A549 (cell line): ENCODE data around the gene KIAA0753. TPM values are rescaled to one million over a fixed set of nuclear protein-coding genes. Genes with fewer than 3 reads are reported as not detected.

Experiments
- ATAC-seq, 2 experiments: fragments of 200-7000 bp in 1 of 2; fragments of >200 bp in 1 of 2; cut with Nextera tagmentation in 1 of 2; cut with Tn5 transposase in 1 of 2; 3 replicates each; pipeline versions ENCODE4 v1.8.0 to v1.9.1; 2018 to 2020; ENCODE audit warnings: mild to moderate bottlenecking in 1 of 2, moderate library complexity in 1 of 2
- CTCF ChIA-PET: fragments of 300-600 bp; sonication (Branson Sonifier 250); formaldehyde crosslinking; extraction: SDS; loops from one replicate; lab custom pipeline; 2021; ENCODE audit warnings: antibody characterized with exemption, inconsistent platforms; lab: Yijun Ruan, JAX
- POLR2A ChIA-PET: fragments of 350-600 bp; formaldehyde crosslinking; extraction: SDS; loops from one replicate; lab custom pipeline; 2021; ENCODE audit warnings: antibody characterized with exemption, inconsistent platforms; lab: Yijun Ruan, JAX
- DNase-seq, 2 experiments: peaks; one replicate each; pipeline versions ENCODE4 v3.0.0 to v3.0.0-alpha.2; 2011 to 2016; ENCODE audit warnings: low read depth in 1 of 2, low spot score in 1 of 2
- FAIRE-seq: peaks from 2 replicates; lab custom pipeline; 2011; peaks lifted over from hg19 to GRCh38; lab: Jason Lieb, UNC
- H3K27ac ChIP-seq, 2 experiments: fragments of >200 bp; sonication (Bioruptor Twin); formaldehyde crosslinking; 3 replicates each; pipeline ENCODE4 v1.5.1; 2016 to 2017
- H3K4me1 ChIP-seq: fragments of >200 bp; sonication (Bioruptor Twin); formaldehyde crosslinking; 3 replicates; pipeline ENCODE4 v1.6.1; 2016
- H3K4me2 ChIP-seq: fragments of >200 bp; sonication (Bioruptor Twin); formaldehyde crosslinking; 3 replicates; pipeline ENCODE4 v1.6.1; 2016
- H3K4me3 ChIP-seq: fragments of >200 bp; sonication (Bioruptor Twin); formaldehyde crosslinking; 3 replicates; pipeline ENCODE4 v1.5.1; 2016
- H3K9me3 ChIP-seq: fragments of >200 bp; sonication (Bioruptor Twin); formaldehyde crosslinking; 3 replicates; pipeline ENCODE4 v1.6.1; 2016
- CTCF ChIP-seq: fragments of >200 bp; sonication (Bioruptor Twin); formaldehyde crosslinking; IDR thresholded peaks from 3 replicates; pipeline ENCODE4 v1.5.1; 2016
- FOSL2 ChIP-seq, 2 experiments: fragments of 450-650 bp in 1 of 2; fragments of >200 bp in 1 of 2; sonication (Bioruptor Twin) in 1 of 2; formaldehyde crosslinking; IDR thresholded peaks; 2 replicates each; pipeline versions ENCODE4 v1.5.0 to v1.6.1; 2016 to 2020; ENCODE audit warnings: mild to moderate bottlenecking in 1 of 2, moderate library complexity in 1 of 2
- HES2 ChIP-seq: fragments of >200 bp; sonication (Bioruptor Twin); formaldehyde crosslinking; IDR thresholded peaks from 2 replicates; pipeline ENCODE4 v1.6.1; 2016
- HOXB13 ChIP-seq: fragments of 250-450 bp; sonication (Bioruptor Pico); IDR thresholded peaks from 2 replicates; pipeline ENCODE4 v1.5.0; 2020; ENCODE audit warnings: low read depth, mild to moderate bottlenecking, moderate library complexity
- JUNB ChIP-seq: fragments of >200 bp; sonication (Bioruptor Twin); formaldehyde crosslinking; IDR thresholded peaks from 2 replicates; pipeline ENCODE4 v1.6.1; 2016
- POLR2A ChIP-seq: IDR thresholded peaks from 2 replicates; pipeline ENCODE4 v1.6.1; 2012; ENCODE audit warnings: mild to moderate bottlenecking, low read length
- POLR2AphosphoS2 ChIP-seq: conservative IDR thresholded peaks from 2 replicates; pipeline ENCODE4 v1.6.1; 2012; ENCODE audit warnings: low read length, improper control_type of control experiment, inconsistent platforms
- RAD21 ChIP-seq, 2 experiments: fragments of >200 bp in 1 of 2; sonication (Bioruptor Twin) in 1 of 2; formaldehyde crosslinking in 1 of 2; IDR thresholded peaks in 1 of 2; conservative IDR thresholded peaks in 1 of 2; 2 replicates in 1 of 2; 3 replicates in 1 of 2; pipeline ENCODE4 v1.6.1; 2012 to 2018; ENCODE audit warnings: inconsistent platforms in 1 of 2
- RARB ChIP-seq: fragments of 250-450 bp; sonication (Bioruptor Pico); IDR thresholded peaks from 2 replicates; pipeline ENCODE4 v1.8.0; 2021; ENCODE audit warnings: mild to moderate bottlenecking, moderate library complexity
- REST ChIP-seq: fragments of 200-600 bp; sonication (generic); IDR thresholded peaks from 2 replicates; pipeline ENCODE4 v1.6.1; 2016; ENCODE audit warnings: antibody characterized with exemption, mild to moderate bottlenecking, moderate library complexity
- WGBS: methylation state at CpG from one replicate; pipeline ENCODE4 v1.1.6; 2017; ENCODE audit errors: missing lambda C conversion rate; 5-methylcytosine and 5-hydroxymethylcytosine counted together
- polyA plus RNA-seq, 4 experiments: library from polyadenylated mRNA; depleted of rRNA in 3 of 4; stranded (reverse); fragments of >200 nt; fragmentation: RNase III in 1 of 4; extraction: RNeasy Plus Mini Kit Qiagen cat#74134 plus additional on column Dnase treatment in 1 of 4; gene quantifications; 2 replicates in 3 of 4; 3 replicates in 1 of 4; pipeline ENCODE4 v1.2.3, GENCODE V29; 2011 to 2017

Gene KIAA0753
- polyA plus RNA-seq, 2 of the 4 experiments (the other 2 are of a cell fraction) = 13.6 to 15.2 TPM

- H3K4me2 ChIP-seq = no peak overlapping the region
- H3K4me3 ChIP-seq = no peak overlapping the region
- TF ChIP-seq CTCF = no peak
- TF ChIP-seq JUNB = no peak
- no peak for TF ChIP-seq HOXB13
- no peak for TF ChIP-seq HES2
- no peak for TF ChIP-seq RARB (CRISPR knock-in tag)
- no peak overlapping the region for H3K27ac ChIP-seq
- peaks cover 12% of the 10 kb centered on the region for H3K4me1 ChIP-seq
- ChIA-PET CTCF (interaction anchor here (0.9 to 6.1 kb wide), 5 partner anchors 10 to 137 kb away, joined by 3 to 40 read pairs (median 3); partner anchors contain the start of genes KIAA0753 and TXNDC17), POLR2A (no interaction called here)
- DNase-seq (no peak), FAIRE-seq (no peak), ATAC-seq (no peak)
- 88% methylated on average over 5 of the region's 5 CpGs for WGBS
- H3K9me3 ChIP-seq = no peaks in the 10 kb centered on the region
Observed at GRCh38 chr17:6610011-6610410, 30.5 kb downstream of the KIAA0753 start.

- Histone ChIP-seq H3K4me3 (no peak overlapping the region), H3K27ac (no peak overlapping the region), H3K9me3 (no peaks in the 10 kb centered on the region), H3K4me2 (0 out of 3 replicates have a peak overlapping the region, but pooled peaks have one; percentile 9), H3K4me1 (peaks cover 19% of the 10 kb centered on the region)
- ATAC-seq = peak; percentile 43 to 56; a peak in 3 of 6 replicates
- 29% methylated on average over 3 of the region's 3 CpGs for WGBS
- CTCF ChIA-PET = interaction anchor here (1.0 to 6.1 kb wide), 4 partner anchors 10 to 136 kb away, joined by 3 to 40 read pairs (median 4); no protein-coding TSS in a partner anchor
- POLR2A ChIA-PET = interaction anchor here (0.7 kb wide), 1 partner anchor 137 kb away, joined by 3 read pairs; no protein-coding TSS in a partner anchor
- TF ChIP-seq FOSL2 (IDR thresholded peaks at IDR 0.05) = no peak
- TF ChIP-seq FOSL2 (CRISPR knock-in tag; IDR thresholded peaks at IDR 0.05) = peak; percentile 73
- no peak for TF ChIP-seq POLR2A
- TF ChIP-seq JUNB = peak; percentile 34; the same call in 1 of the 2 replicates
- no peak for TF ChIP-seq REST
- peak; percentile 16 to 51 for DNase-seq
- FAIRE-seq = peak; percentile 85
Observed at GRCh38 chr17:6608321-6608720, 32.2 kb downstream of the KIAA0753 start.

GRCh38 chr17:6605142-6605541 lies 35.4 kb downstream of the KIAA0753 start:
- no peak for FAIRE-seq
- POLR2A ChIA-PET = no interaction called here
- TF ChIP-seq FOSL2 (IDR thresholded peaks at IDR 0.05) (no peak), FOSL2 (CRISPR knock-in tag; IDR thresholded peaks at IDR 0.05) (no peak), POLR2A (0 out of 2 replicates have a peak, but pooled peaks have one; percentile 18)

GRCh38 chr17:6603744-6604325 lies 36.7 kb downstream of the KIAA0753 start:
- H3K9me3 ChIP-seq = no peaks in the 10 kb centered on the region
- peaks cover 34% of the 10 kb centered on the region for H3K4me1 ChIP-seq
- WGBS = 67% methylated on average over 3 of the region's 3 CpGs
- FAIRE-seq = peak; percentile 39
- H3K4me2 ChIP-seq = no peak overlapping the region
- TF ChIP-seq RAD21 (conservative IDR thresholded peaks at IDR 0.05 in 1 of 2, IDR thresholded peaks at IDR 0.05 in 1 of 2) (peak in 1 of 2 experiments; percentile 30; a peak in 1 of 5 replicates), POLR2AphosphoS2 (no peak)
- DNase-seq = peak in 1 of 2 experiments; percentile 23
- no peak overlapping the region for H3K4me3 ChIP-seq
- POLR2A ChIA-PET = no interaction called here
- CTCF ChIA-PET = interaction anchor here (1.0 kb wide), 2 partner anchors 129 to 131 kb away, joined by 3 to 4 read pairs; no protein-coding TSS in a partner anchor
- ATAC-seq = peak; percentile 25 to 60; a peak in 4 of 6 replicates
- H3K27ac ChIP-seq = peak overlapping the region in 1 of 2 experiments; percentile 4; a peak in 1 of 6 replicates

More at GRCh38 chr17:6605142-6605541, 35.4 kb downstream of the KIAA0753 start:
- 87% methylated on average over 6 of the region's 6 CpGs for WGBS
- peaks cover 24% of the 10 kb centered on the region for H3K4me1 ChIP-seq
- DNase-seq (no peak), ATAC-seq (no peak)
- CTCF ChIA-PET = interaction anchor here (0.7 to 6.1 kb wide), 4 partner anchors 28 to 405 kb away, joined by 3 to 40 read pairs (median 4); no protein-coding TSS in a partner anchor
- no peak overlapping the region for H3K4me2 ChIP-seq
- no peaks in the 10 kb centered on the region for H3K9me3 ChIP-seq
- no peak overlapping the region for H3K4me3 ChIP-seq
- no peak overlapping the region for H3K27ac ChIP-seq
